Omental fat pad (tissue), 4 donors: ENCODE data around the gene LIMA1. TPM values are rescaled to one million over a fixed set of nuclear protein-coding genes. Genes with fewer than 3 reads are reported as not detected.
"Not testable (repeated sequence)": the region's sequence is repeated elsewhere in the genome, so short reads cannot be mapped to it uniquely, and the experiment has no call there.

ENCODE experiments used
- ATAC-seq: fragments of 150-250 bp; one replicate; pipeline ENCODE4 v1.9.1; 2016; ENCODE audit warnings: mild to moderate bottlenecking, moderate library complexity; ENCODE audit not compliant: low FRiP score
- DNase-seq: peaks from one replicate; pipeline ENCODE4 v3.0.0-alpha.2; 2019; ENCODE audit warnings: low spot score
- CTCF ChIP-seq, 3 donors: fragments of 450-650 bp; IDR thresholded peaks; one replicate each; pipeline ENCODE4 v1.5.1; 2016 to 2017; ENCODE audit warnings: antibody characterized with exemption in 3 of 3, mild to moderate bottlenecking in 3 of 3, moderate library complexity in 2 of 3
- total RNA-seq, 4 donors: library from RNA; depleted of rRNA; stranded (reverse); fragments of >200 nt; gene quantifications; one replicate each; pipeline ENCODE4 v1.1.0, GENCODE V29; 2016

LIMA1 gene
- 100 to 1,000 TPM; 129 to 319 (median 176) TPM for total RNA-seq

GRCh38 chr12:50283229-50283923 is at the start of gene LIMA1:
Gene LIMA1 (minus strand): TSS chr12:50283520. CDS start chr12:50248751, 34,769 bp downstream.
- peak; percentile 80 for DNase-seq
- ATAC-seq: peak; percentile 96
- TF ChIP-seq CTCF (IDR thresholded peaks at IDR 0.05): peak in 2 of 3 donors; percentile 7 to 65

GRCh38 chr12:50331745-50332144 is 48.4 kb upstream of the LIMA1 start:
- no peak for DNase-seq
- ATAC-seq: no peak
- TF ChIP-seq CTCF (IDR thresholded peaks at IDR 0.05): no peak

- not testable (repeated sequence) for ATAC-seq
These were observed 45.3 kb upstream of the LIMA1 start for GRCh38 chr12:50328664-50329063.

GRCh38 chr12:50326590-50327284 is 43.4 kb upstream of the LIMA1 start:
- DNase-seq (no peak), ATAC-seq (no peak)
- TF ChIP-seq CTCF (IDR thresholded peaks at IDR 0.05): no peak

More at GRCh38 chr12:50328664-50329063, 45.3 kb upstream of the LIMA1 start:
- DNase-seq: not testable (repeated sequence)

- DNase-seq (no peak), ATAC-seq (no peak)
- TF ChIP-seq CTCF (IDR thresholded peaks at IDR 0.05): no peak
These were observed 42.6 kb upstream of the LIMA1 start for GRCh38 chr12:50325890-50326391.

- ATAC-seq, DNase-seq: not testable (repeated sequence)
These were observed 41.5 kb upstream of the LIMA1 start for GRCh38 chr12:50324770-50325169.

GRCh38 chr12:50324077-50324476 is 40.8 kb upstream of the LIMA1 start:
- not testable (repeated sequence) for DNase-seq, ATAC-seq

GRCh38 chr12:50322206-50322605 is 38.9 kb upstream of the LIMA1 start:
- TF ChIP-seq CTCF (IDR thresholded peaks at IDR 0.05): no peak
- ATAC-seq: no peak
- DNase-seq: no peak
